Measurements from ENCODE around the gene IQCC. TPM values are rescaled to one million over a fixed set of nuclear protein-coding genes. Genes with fewer than 3 reads are reported as not detected.
"Not testable (repeated sequence)": the region's sequence is repeated elsewhere in the genome, so short reads cannot be mapped to it uniquely, and the experiment has no call there.

Gene IQCC
- total RNA-seq (1 to 10 TPM; 2.4 to 3.8 TPM), polyA plus RNA-seq (1 to 10 TPM; 1.6 to 2.5 TPM)
- long read RNA-seq, donor 1, partial matches to known transcripts, result 0 of 4 reads
- long read RNA-seq, donor 1, other reads (novel, unspliced or antisense), result 0 of 4 reads
- long read RNA-seq, donor 2, partial matches to known transcripts, result 0 of 1 reads
- long read RNA-seq, donor 2, other reads (novel, unspliced or antisense), result 0 of 1 reads
- long read RNA-seq, donor 3, partial matches to known transcripts, result 0 of 2 reads
- long read RNA-seq, donor 3, other reads (novel, unspliced or antisense), result 0 of 2 reads
- long read RNA-seq, donor 4, result 0 reads
- long read RNA-seq, donor 5, partial matches to known transcripts, result 10 of 10 reads
- long read RNA-seq, donor 5, other reads (novel, unspliced or antisense), result 0 of 10 reads

DNA sequence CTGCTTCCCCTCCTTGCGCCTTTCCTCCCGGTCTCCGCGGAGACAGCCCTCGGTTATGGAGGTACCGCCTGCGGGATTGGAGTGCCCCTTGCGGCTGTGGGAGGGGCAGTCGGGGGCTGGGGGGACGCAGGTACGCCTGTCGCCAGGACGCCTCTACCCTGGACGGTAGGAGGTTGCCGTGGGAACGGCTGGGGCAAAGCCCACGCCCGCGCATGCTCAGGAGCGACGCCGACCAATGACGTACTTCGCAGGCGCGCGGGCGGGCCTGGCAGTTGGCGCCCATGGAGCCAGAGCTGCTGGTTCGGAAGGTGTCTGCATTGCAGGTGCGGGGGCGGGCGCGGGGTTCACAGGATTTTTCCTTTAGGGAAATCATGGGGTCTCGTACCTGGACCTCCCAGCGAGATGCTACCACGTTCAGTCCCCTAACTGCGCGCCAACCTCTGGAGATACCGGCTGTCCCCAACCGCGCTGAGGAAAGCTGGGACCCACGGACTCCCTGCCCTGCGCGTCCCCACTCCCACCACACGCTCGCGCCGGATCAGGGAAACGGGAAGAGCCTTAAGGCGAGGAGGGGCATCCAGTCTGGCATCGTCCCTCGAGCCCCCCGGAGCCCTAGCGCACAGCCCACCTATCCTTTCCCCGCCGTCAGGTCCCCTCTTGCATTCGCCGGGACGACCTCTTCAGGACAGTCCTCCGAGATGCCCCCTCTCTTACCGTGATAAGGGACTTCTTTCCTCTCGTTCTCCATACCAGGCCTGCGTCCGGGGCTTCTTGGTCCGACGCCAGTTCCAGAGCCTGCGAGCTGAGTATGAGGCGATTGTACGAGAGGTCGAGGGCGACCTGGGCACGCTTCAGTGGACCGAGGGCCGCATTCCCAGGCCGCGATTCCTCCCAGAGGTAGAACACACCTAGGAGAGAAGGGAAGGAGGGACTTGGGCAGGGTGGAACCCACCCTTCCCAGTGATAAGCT is at the start of gene IQCC:
IQCC (plus strand) TSS at position 271 of the 970 bp plus-strand sequence; CDS start at position 282, 11 bp downstream.
- Histone ChIP-seq H3K4me3 (peak within 1 kb of the TSS; percentile 43), H3K9me3 (ENCODE audit: control insufficient read depth in 4 of 4, insufficient read depth in 3 of 4, low read length in 3 of 4) (no peaks in the 10 kb centered on the region), H3K27ac (ENCODE audit: low read depth in 1 of 2, low read length in 1 of 2) (peak within 1 kb of the TSS in 1 of 2 donors; percentile 1), H3K9ac (ENCODE audit: insufficient read depth in 1 of 2, low read length in 2 of 2) (peak within 1 kb of the TSS; percentile 88 to 95), H3K36me3 (ENCODE audit: control insufficient read depth in 4 of 4, insufficient read depth in 4 of 4, low read length in 4 of 4) (no peaks in the 10 kb centered on the region), H3K27me3 (ENCODE audit: control insufficient read depth in 3 of 3, insufficient read depth in 3 of 3, low read length in 2 of 3) (no peaks in the 10 kb centered on the region), H3K4me1 (ENCODE audit: control insufficient read depth in 5 of 5, insufficient read depth in 5 of 5, low read length in 5 of 5) (peaks cover 7 to 19% (median 11%) of the 10 kb centered on the region in 5 donors)
- DNase-seq (peak; percentile 91 to 93 (median 92)), ATAC-seq (ENCODE audit: insufficient read depth, low FRiP score) (peak; percentile 85)
- TF ChIP-seq, protein P1, sequence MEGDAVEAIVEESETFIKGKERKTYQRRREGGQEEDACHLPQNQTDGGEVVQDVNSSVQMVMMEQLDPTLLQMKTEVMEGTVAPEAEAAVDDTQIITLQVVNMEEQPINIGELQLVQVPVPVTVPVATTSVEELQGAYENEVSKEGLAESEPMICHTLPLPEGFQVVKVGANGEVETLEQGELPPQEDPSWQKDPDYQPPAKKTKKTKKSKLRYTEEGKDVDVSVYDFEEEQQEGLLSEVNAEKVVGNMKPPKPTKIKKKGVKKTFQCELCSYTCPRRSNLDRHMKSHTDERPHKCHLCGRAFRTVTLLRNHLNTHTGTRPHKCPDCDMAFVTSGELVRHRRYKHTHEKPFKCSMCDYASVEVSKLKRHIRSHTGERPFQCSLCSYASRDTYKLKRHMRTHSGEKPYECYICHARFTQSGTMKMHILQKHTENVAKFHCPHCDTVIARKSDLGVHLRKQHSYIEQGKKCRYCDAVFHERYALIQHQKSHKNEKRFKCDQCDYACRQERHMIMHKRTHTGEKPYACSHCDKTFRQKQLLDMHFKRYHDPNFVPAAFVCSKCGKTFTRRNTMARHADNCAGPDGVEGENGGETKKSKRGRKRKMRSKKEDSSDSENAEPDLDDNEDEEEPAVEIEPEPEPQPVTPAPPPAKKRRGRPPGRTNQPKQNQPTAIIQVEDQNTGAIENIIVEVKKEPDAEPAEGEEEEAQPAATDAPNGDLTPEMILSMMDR (IDR thresholded peaks at IDR 0.05; ENCODE audit: control extremely low read depth, extremely low read depth), result no peak
- 2 to 3% methylated on average over 76 to 77 of the region's 77 CpGs for WGBS, 2 donors

GRCh38 chr1:32159189-32159588 is 46.3 kb upstream of the IQCC start:
- Histone ChIP-seq H3K27ac (ENCODE audit: low read depth in 1 of 2, low read length in 1 of 2) (no peak overlapping the region), H3K9me3 (ENCODE audit: control insufficient read depth in 4 of 4, insufficient read depth in 3 of 4, low read length in 3 of 4) (no peaks in the 10 kb centered on the region), H3K9ac (ENCODE audit: insufficient read depth in 1 of 2, low read length in 2 of 2) (no peak overlapping the region), H3K4me1 (ENCODE audit: control insufficient read depth in 5 of 5, insufficient read depth in 5 of 5, low read length in 5 of 5) (no peaks in the 10 kb centered on the region), H3K4me3 (no peak overlapping the region), H3K27me3 (ENCODE audit: control insufficient read depth in 3 of 3, insufficient read depth in 3 of 3, low read length in 2 of 3) (no peaks in the 10 kb centered on the region), H3K36me3 (ENCODE audit: control insufficient read depth in 4 of 4, insufficient read depth in 4 of 4, low read length in 4 of 4) (peaks cover 34 to 56% (median 43%) of the 10 kb centered on the region in 4 donors)
- no peak for ATAC-seq (ENCODE audit: insufficient read depth, low FRiP score)
- 83 to 89% methylated on average over 3 of the region's 3 CpGs for WGBS, 2 donors
- no peak for DNase-seq
- TF ChIP-seq, protein P1 (IDR thresholded peaks at IDR 0.05; ENCODE audit: control extremely low read depth, extremely low read depth), result no peak

- Histone ChIP-seq H3K36me3 (ENCODE audit: control insufficient read depth in 4 of 4, insufficient read depth in 4 of 4, low read length in 4 of 4) (peaks cover 33 to 55% (median 40%) of the 10 kb centered on the region in 4 donors), H3K9ac (ENCODE audit: insufficient read depth in 1 of 2, low read length in 2 of 2) (no peak overlapping the region), H3K4me1 (ENCODE audit: control insufficient read depth in 5 of 5, insufficient read depth in 5 of 5, low read length in 5 of 5) (no peaks in the 10 kb centered on the region), H3K27me3 (ENCODE audit: control insufficient read depth in 3 of 3, insufficient read depth in 3 of 3, low read length in 2 of 3) (no peaks in the 10 kb centered on the region), H3K27ac (ENCODE audit: low read depth in 1 of 2, low read length in 1 of 2) (no peak overlapping the region), H3K4me3 (no peak overlapping the region), H3K9me3 (ENCODE audit: control insufficient read depth in 4 of 4, insufficient read depth in 3 of 4, low read length in 3 of 4) (no peaks in the 10 kb centered on the region)
- no peak for ATAC-seq (ENCODE audit: insufficient read depth, low FRiP score)
- 88 to 92% methylated on average over 2 of the region's 2 CpGs for WGBS, 2 donors
- DNase-seq, result no peak
- TF ChIP-seq, protein P1 (IDR thresholded peaks at IDR 0.05; ENCODE audit: control extremely low read depth, extremely low read depth), result no peak
These were observed 42.1 kb upstream of the IQCC start for GRCh38 chr1:32163405-32163804.

- not testable (repeated sequence) for ATAC-seq (ENCODE audit: insufficient read depth, low FRiP score); H3K27ac ChIP-seq (ENCODE audit: low read depth in 1 of 2, low read length in 1 of 2); DNase-seq; H3K9ac ChIP-seq (ENCODE audit: insufficient read depth in 1 of 2, low read length in 2 of 2); H3K4me1 ChIP-seq (ENCODE audit: control insufficient read depth in 5 of 5, insufficient read depth in 5 of 5, low read length in 5 of 5); H3K9me3 ChIP-seq (ENCODE audit: control insufficient read depth in 4 of 4, insufficient read depth in 3 of 4, low read length in 3 of 4); H3K27me3 ChIP-seq (ENCODE audit: control insufficient read depth in 3 of 3, insufficient read depth in 3 of 3, low read length in 2 of 3); H3K4me3 ChIP-seq
- H3K36me3 ChIP-seq (ENCODE audit: control insufficient read depth in 4 of 4, insufficient read depth in 4 of 4, low read length in 4 of 4), result peaks cover 36 to 56% (median 40%) of the 10 kb centered on the region in 4 donors
- 95 to 97% methylated on average over 10 of the region's 10 CpGs for WGBS, 2 donors
These were observed 39.8 kb upstream of the IQCC start for GRCh38 chr1:32165633-32166032.
